GM21576 (cell line): ENCODE results near the gene CAV1.
"Not testable (repeated sequence)": the region's sequence is repeated elsewhere in the genome, so short reads cannot be mapped to it uniquely, and the experiment has no call there.

Experiments used
- ATAC-seq: cut with Tn5 transposase; IDR thresholded peaks from one replicate; pipeline ENCODE4 v1.9.1; 2021; ENCODE audit warnings: mild to moderate bottlenecking, moderate library complexity; ENCODE audit not compliant: unreplicated experiment

CAV1 gene

GRCh38 chr7:116576350-116577319, 51.8 kb downstream of the CAV1 start:
- ATAC-seq, result peak; percentile 19

- peak; percentile 57 for ATAC-seq
Measured at GRCh38 chr7:116577320-116577871, 52.6 kb downstream of the CAV1 start.

GRCh38 chr7:116578526-116578925, 53.7 kb downstream of the CAV1 start:
- no peak for ATAC-seq

GRCh38 chr7:116579322-116579721, 54.5 kb downstream of the CAV1 start:
- ATAC-seq, result no peak

- no peak for ATAC-seq
Measured at GRCh38 chr7:116579835-116580234, 55.0 kb downstream of the CAV1 start.

GRCh38 chr7:116582164-116582732, 57.4 kb downstream of the CAV1 start:
- no peak for ATAC-seq

GRCh38 chr7:116582806-116583444, 58.1 kb downstream of the CAV1 start:
- ATAC-seq, result peak; percentile 46

GRCh38 chr7:116583653-116584052, 58.8 kb downstream of the CAV1 start:
- ATAC-seq, result peak; percentile 94

GRCh38 chr7:116584721-116585120, 59.9 kb downstream of the CAV1 start:
- no peak for ATAC-seq

GRCh38 chr7:116585392-116585791, 60.6 kb downstream of the CAV1 start:
- ATAC-seq, result no peak

- no peak for ATAC-seq
Measured at GRCh38 chr7:116585967-116586366, 61.1 kb downstream of the CAV1 start.

- not testable (repeated sequence) for ATAC-seq
Measured at GRCh38 chr7:116587200-116587599, 62.4 kb downstream of the CAV1 start.

GRCh38 chr7:116588225-116588624, 63.4 kb downstream of the CAV1 start:
- peak; percentile 43 for ATAC-seq

- peak; percentile 42 for ATAC-seq
Measured at GRCh38 chr7:116588641-116589594, 64.1 kb downstream of the CAV1 start.

- no peak for ATAC-seq
Measured at GRCh38 chr7:116591202-116592040, 66.6 kb downstream of the CAV1 start.

- ATAC-seq, result no peak
Measured at GRCh38 chr7:116592041-116592355, 67.2 kb downstream of the CAV1 start.

GRCh38 chr7:116592445-116592844, 67.6 kb downstream of the CAV1 start:
- no peak for ATAC-seq

GRCh38 chr7:116593359-116594075, 68.7 kb downstream of the CAV1 start:
- ATAC-seq, result no peak

- no peak for ATAC-seq
Measured at GRCh38 chr7:116595063-116595462, 70.2 kb downstream of the CAV1 start.
